H9 (cell line): Measurements from ENCODE around the gene KRTAP16-1. TPM values are rescaled to one million over a fixed set of nuclear protein-coding genes. Genes with fewer than 3 reads are reported as not detected.

ENCODE experiments used
- DNase-seq: peaks from one replicate; pipeline ENCODE4 v3.0.0-alpha.2; 2017
- H2AFZ ChIP-seq: one replicate; pipeline ENCODE4 v1.6.1; 2013; ENCODE audit warnings: mild to moderate bottlenecking, low read length, control low read depth, moderate library complexity
- H2AK5ac ChIP-seq: 2 replicates; pipeline ENCODE4 v1.6.1; 2013; ENCODE audit warnings: low read length, control low read depth, mixed read lengths; ENCODE audit not compliant: insufficient read length
- H2BK120ac ChIP-seq: one replicate; pipeline ENCODE4 v1.6.1; 2013; ENCODE audit warnings: low read depth, mild to moderate bottlenecking, low read length, control low read depth, inconsistent platforms; ENCODE audit not compliant: poor library complexity, severe bottlenecking
- H2BK12ac ChIP-seq: 2 replicates; pipeline ENCODE4 v1.6.1; 2013; ENCODE audit warnings: low read length, control low read depth, mixed read lengths, low read depth; ENCODE audit not compliant: insufficient read length
- H2BK15ac ChIP-seq: 2 replicates; pipeline ENCODE4 v1.6.1; 2013; ENCODE audit warnings: low read depth, low read length, control low read depth
- H2BK20ac ChIP-seq: one replicate; pipeline ENCODE4 v1.6.1; 2013; ENCODE audit warnings: low read depth, mild to moderate bottlenecking, low read length, control low read depth, inconsistent platforms; ENCODE audit not compliant: poor library complexity, severe bottlenecking
- H2BK5ac ChIP-seq: 2 replicates; pipeline ENCODE4 v1.6.1; 2013; ENCODE audit warnings: low read length, control low read depth, mixed read lengths; ENCODE audit not compliant: insufficient read length
- H3K14ac ChIP-seq: 2 replicates; pipeline ENCODE4 v1.6.1; 2013; ENCODE audit warnings: low read length, control low read depth; ENCODE audit not compliant: insufficient read depth
- H3K18ac ChIP-seq: 2 replicates; pipeline ENCODE4 v1.6.1; 2013; ENCODE audit warnings: low read depth, mild to moderate bottlenecking, mixed read lengths, low read length, control low read depth; ENCODE audit not compliant: insufficient read length
- H3K23ac ChIP-seq: 2 replicates; pipeline ENCODE4 v1.6.1; 2013; ENCODE audit warnings: low read length, control low read depth, mixed read lengths, low read depth; ENCODE audit not compliant: insufficient read length
- H3K23me2 ChIP-seq: 2 replicates; pipeline ENCODE4 v1.6.1; 2013; ENCODE audit warnings: low read depth, mild to moderate bottlenecking, mixed read lengths, low read length, control low read depth; ENCODE audit not compliant: insufficient read length, poor library complexity, severe bottlenecking
- H3K27ac ChIP-seq: 2 replicates; pipeline ENCODE4 v1.5.1; 2013; ENCODE audit warnings: low read length, control low read depth, mixed read lengths, low read depth; ENCODE audit not compliant: insufficient read length
- H3K27me3 ChIP-seq: 2 replicates; pipeline ENCODE4 v1.6.1; 2013; ENCODE audit warnings: low read length, control low read depth, inconsistent platforms; ENCODE audit not compliant: insufficient read depth
- H3K4ac ChIP-seq: 2 replicates; pipeline ENCODE4 v1.6.1; 2013; ENCODE audit warnings: low read depth, mild to moderate bottlenecking, control low read depth, inconsistent platforms, low read length, moderate library complexity
- H3K4me1 ChIP-seq: 2 replicates; pipeline ENCODE4 v1.6.1; 2013; ENCODE audit warnings: low read length, control low read depth, inconsistent platforms; ENCODE audit not compliant: insufficient read depth
- H3K4me2 ChIP-seq: 2 replicates; pipeline ENCODE4 v1.6.1; 2013; ENCODE audit warnings: low read length, control low read depth, mixed read lengths; ENCODE audit not compliant: insufficient read length, insufficient read depth
- H3K56ac ChIP-seq: 2 replicates; pipeline ENCODE4 v1.6.1; 2013; ENCODE audit warnings: low read depth, mild to moderate bottlenecking, mixed read lengths, low read length, control low read depth; ENCODE audit not compliant: insufficient read length
- H3K79me1 ChIP-seq: 2 replicates; pipeline ENCODE4 v1.6.1; 2013; ENCODE audit warnings: low read depth, mild to moderate bottlenecking, moderate library complexity, low read length, control low read depth, inconsistent platforms; ENCODE audit not compliant: insufficient read depth, poor library complexity, severe bottlenecking
- H3K79me2 ChIP-seq: 2 replicates; pipeline ENCODE4 v1.6.1; 2013; ENCODE audit warnings: low read length, control low read depth, inconsistent platforms; ENCODE audit not compliant: insufficient read depth
- H3K9ac ChIP-seq: 2 replicates; pipeline ENCODE4 v1.6.1; 2013; ENCODE audit warnings: low read length, control low read depth, mixed read lengths; ENCODE audit not compliant: insufficient read length; ENCODE audit errors: extremely low read depth
- H3K9me3 ChIP-seq: one replicate; pipeline ENCODE4 v1.6.1; 2013; ENCODE audit warnings: low read depth, low read length, inconsistent platforms; ENCODE audit not compliant: control insufficient read depth
- H3T11ph ChIP-seq: one replicate; pipeline ENCODE4 v1.6.1; 2013; ENCODE audit warnings: mild to moderate bottlenecking, low read length, control low read depth, inconsistent platforms
- H4K20me1 ChIP-seq: one replicate; pipeline ENCODE4 v1.6.1; 2013; ENCODE audit not compliant: control insufficient read depth, insufficient read length, insufficient read depth
- H4K5ac ChIP-seq: 2 replicates; pipeline ENCODE4 v1.6.1; 2013; ENCODE audit warnings: low read depth, mild to moderate bottlenecking, mixed read lengths, low read length, control low read depth; ENCODE audit not compliant: insufficient read length
- H4K8ac ChIP-seq: replicated peaks from 2 replicates; pipeline ENCODE4 v1.6.1; 2013; ENCODE audit warnings: low read length, control low read depth, mixed read lengths, low read depth; ENCODE audit not compliant: insufficient read length
- H4K91ac ChIP-seq: 2 replicates; pipeline ENCODE4 v1.6.1; 2013; ENCODE audit warnings: low read depth, mild to moderate bottlenecking, moderate library complexity, mixed read lengths, low read length, control low read depth; ENCODE audit not compliant: insufficient read length
- H3K27ac Mint-ChIP-seq, 3 experiments: 2 replicates in 2 of 3; 3 replicates in 1 of 3; pipeline ENCODE4 v1.8.0; 2020 to 2021; ENCODE audit warnings: mixed read lengths in 3 of 3, mild to moderate bottlenecking in 1 of 3, moderate library complexity in 1 of 3
- H3K27me3 Mint-ChIP-seq: 2 replicates; pipeline ENCODE4 v1.8.0; 2021; ENCODE audit warnings: low read depth, mild to moderate bottlenecking, moderate library complexity, mixed read lengths
- H3K36me3 Mint-ChIP-seq, 3 experiments: 2 replicates in 2 of 3; 3 replicates in 1 of 3; pipeline ENCODE4 v1.8.0; 2020 to 2021; ENCODE audit warnings: low read depth in 3 of 3, mixed read lengths in 3 of 3; ENCODE audit not compliant: insufficient read depth in 1 of 3
- H3K4me1 Mint-ChIP-seq, 2 experiments: 2 replicates each; pipeline ENCODE4 v1.8.0; 2020; ENCODE audit warnings: mixed read lengths in 2 of 2
- H3K4me3 Mint-ChIP-seq, 2 experiments: 2 replicates in 1 of 2; 3 replicates in 1 of 2; pipeline ENCODE4 v1.8.0; 2020 to 2021; ENCODE audit warnings: mild to moderate bottlenecking in 2 of 2, mixed read lengths in 2 of 2, moderate library complexity in 1 of 2
- H3K9me3 Mint-ChIP-seq, 2 experiments: 2 replicates in 1 of 2; 3 replicates in 1 of 2; pipeline ENCODE4 v1.8.0; 2020; ENCODE audit warnings: mild to moderate bottlenecking in 2 of 2, mixed read lengths in 2 of 2, moderate library complexity in 1 of 2
- CTCF ChIP-seq: fragments of 200-600 bp; sonication (generic); conservative IDR thresholded peaks from 3 replicates; pipeline ENCODE4 v1.8.0; 2021; ENCODE audit warnings: antibody characterized with exemption, mild to moderate bottlenecking
- WGBS: extraction: QIAGEN DNeasy Blood & Tissue Kit; methylation state at CpG from one replicate; pipeline ENCODE4 v1.1.7; 2013; ENCODE audit warnings: missing lambda C conversion rate, low lambda C conversion rate, mixed read lengths; ENCODE audit not compliant: insufficient read length; ENCODE audit errors: extremely low coverage; 5-methylcytosine and 5-hydroxymethylcytosine counted together
- total RNA-seq: library from RNA; stranded (reverse); gene quantifications from 2 replicates; pipeline ENCODE4 v1.2.1, GENCODE V29; 2021

Gene KRTAP16-1
- total RNA-seq, 1 experiment from 2014 or later, result not detected

- no CpG with 5 or more reads among the region's 2 CpGs for WGBS
- no peaks in the 10 kb centered on the region for H3K27me3 ChIP-seq
- H3K9me3 ChIP-seq, result no peaks in the 10 kb centered on the region
- no peak within 1 kb of the TSS for H2BK120ac ChIP-seq
- no peaks in the 10 kb centered on the region for H3K79me2 ChIP-seq
- no peak for TF ChIP-seq CTCF
- H3K27ac Mint-ChIP-seq, result no peak within 1 kb of the TSS
- DNase-seq, result no peak
- H3K79me1 ChIP-seq, result no peaks in the 10 kb centered on the region
- no peak within 1 kb of the TSS for H4K5ac ChIP-seq
- H2BK5ac ChIP-seq, result no peak within 1 kb of the TSS
- H3K4ac ChIP-seq, result no peak within 1 kb of the TSS
- H3K14ac ChIP-seq, result no peak within 1 kb of the TSS
- H3K9ac ChIP-seq, result no peak within 1 kb of the TSS
- H3T11ph ChIP-seq, result no peak within 1 kb of the TSS
- no peak within 1 kb of the TSS for H3K4me3 Mint-ChIP-seq
- H2AFZ ChIP-seq, result no peak within 1 kb of the TSS
- H2BK20ac ChIP-seq, result no peak within 1 kb of the TSS
- H3K9me3 Mint-ChIP-seq, result no peaks in the 10 kb centered on the region
- H3K4me1 Mint-ChIP-seq, result no peaks in the 10 kb centered on the region; a peak in 1 of 4 replicates
- no peak within 1 kb of the TSS for H3K27ac ChIP-seq
- no peaks in the 10 kb centered on the region for H3K23me2 ChIP-seq
- H2AK5ac ChIP-seq, result no peak within 1 kb of the TSS
- H2BK12ac ChIP-seq, result no peak within 1 kb of the TSS
- H4K20me1 ChIP-seq, result no peaks in the 10 kb centered on the region
- peaks cover 8% of the 10 kb centered on the region for H3K27me3 Mint-ChIP-seq
- H3K23ac ChIP-seq, result no peak within 1 kb of the TSS
- no peak within 1 kb of the TSS for H4K8ac ChIP-seq
- no peak within 1 kb of the TSS for H4K91ac ChIP-seq
- no peak within 1 kb of the TSS for H3K4me2 ChIP-seq
- no peak within 1 kb of the TSS for H2BK15ac ChIP-seq
- H3K36me3 Mint-ChIP-seq, result no peaks in the 10 kb centered on the region
- H3K56ac ChIP-seq, result no peak within 1 kb of the TSS
- H3K4me1 ChIP-seq, result no peaks in the 10 kb centered on the region
- H3K18ac ChIP-seq, result no peak within 1 kb of the TSS
Measured at GRCh38 chr17:41265078-41265477, 44.0 kb downstream of the KRTAP16-1 start, which contains the start of gene KRTAP9-6. Gene KRTAP9-6 (plus strand): TSS chr17:41265378. CDS start chr17:41265378, 0 bp downstream.
